ENCODE measurements around the gene KRT81.

The KRT81 gene

GRCh38 chr12:52324153-52324444 is 32.8 kb upstream of the KRT81 start:
- TF ChIP-seq CTCF (IDR thresholded peaks at IDR 0.05; ENCODE audit: low read depth, low read length): no peak
- H3K4me3 ChIP-seq (replicated peaks in 1 of 2; ENCODE audit: low read depth in 2 of 2, low read length in 2 of 2): no peak overlapping the region
- no peak for DNase-seq (ENCODE audit: low read depth in 2 of 2)

GRCh38 chr12:52323416-52324152 is 32.2 kb upstream of the KRT81 start:
- no peak overlapping the region for H3K4me3 ChIP-seq (replicated peaks in 1 of 2; ENCODE audit: low read depth in 2 of 2, low read length in 2 of 2)
- no peak for DNase-seq (ENCODE audit: low read depth in 2 of 2)
- no peak for TF ChIP-seq CTCF (IDR thresholded peaks at IDR 0.05; ENCODE audit: low read depth, low read length)

- no peak for TF ChIP-seq CTCF (IDR thresholded peaks at IDR 0.05; ENCODE audit: low read depth, low read length)
- no peak overlapping the region for H3K4me3 ChIP-seq (replicated peaks in 1 of 2; ENCODE audit: low read depth in 2 of 2, low read length in 2 of 2)
- no peak for DNase-seq (ENCODE audit: low read depth in 2 of 2)
Measured at GRCh38 chr12:52323001-52323400, 31.7 kb upstream of the KRT81 start.

- no peak for DNase-seq (ENCODE audit: low read depth in 2 of 2)
- H3K4me3 ChIP-seq (replicated peaks in 1 of 2; ENCODE audit: low read depth in 2 of 2, low read length in 2 of 2): no peak overlapping the region
- TF ChIP-seq CTCF (IDR thresholded peaks at IDR 0.05; ENCODE audit: low read depth, low read length): no peak
Measured at GRCh38 chr12:52322069-52322468, 30.7 kb upstream of the KRT81 start.

- no peak for TF ChIP-seq CTCF (IDR thresholded peaks at IDR 0.05; ENCODE audit: low read depth, low read length)
Measured at GRCh38 chr12:52321418-52321817, 30.1 kb upstream of the KRT81 start.

GRCh38 chr12:52320784-52321400 is 29.6 kb upstream of the KRT81 start, which contains the start of gene KRT83:
TSS of gene KRT83 (minus strand) at chr12:52321398. CDS start at chr12:52321335, 63 bp downstream.
- H3K4me3 ChIP-seq (replicated peaks in 1 of 2; ENCODE audit: low read depth in 2 of 2, low read length in 2 of 2): no peak within 1 kb of the TSS
- TF ChIP-seq CTCF (IDR thresholded peaks at IDR 0.05; ENCODE audit: low read depth, low read length): no peak
- no peak for DNase-seq (ENCODE audit: low read depth in 2 of 2)

More at GRCh38 chr12:52321418-52321817, 30.1 kb upstream of the KRT81 start:
- no peak overlapping the region for H3K4me3 ChIP-seq (replicated peaks in 1 of 2; ENCODE audit: low read depth in 2 of 2, low read length in 2 of 2)
- no peak for DNase-seq (ENCODE audit: low read depth in 2 of 2)
